ENCODE data around the gene NATD1.
"Not testable (repeated sequence)": the region's sequence is repeated elsewhere in the genome, so short reads cannot be mapped to it uniquely, and the experiment has no call there.

The NATD1 gene

GRCh38 chr17:21192414-21192813 is 60.8 kb downstream of the NATD1 start:
- not testable (repeated sequence) for DNase-seq (ENCODE audit: low read depth in 3 of 3)

DNA sequence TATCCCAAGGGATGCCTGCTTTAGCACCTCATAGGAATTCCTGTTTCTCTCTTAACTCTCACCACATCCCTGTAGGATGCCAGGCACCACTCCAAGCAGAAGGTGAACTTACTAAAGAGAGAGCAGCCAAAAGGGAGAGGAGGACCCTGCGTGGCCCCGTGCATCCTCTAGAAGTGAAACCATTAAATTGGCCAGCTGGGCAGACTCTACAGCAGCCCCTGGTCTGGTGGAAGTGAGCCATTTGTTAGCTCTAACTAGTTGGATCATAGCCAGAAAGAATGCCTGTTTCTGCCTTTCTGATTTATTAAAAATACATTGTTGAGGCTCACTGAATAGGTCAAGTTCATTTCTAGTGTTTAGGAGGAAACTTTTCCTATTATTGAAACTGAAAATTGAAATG is 61.5 kb downstream of the NATD1 start:
- DNase-seq (ENCODE audit: low read depth in 3 of 3), result no peak

- no peak for DNase-seq (ENCODE audit: low read depth in 3 of 3)
These were observed 63.1 kb downstream of the NATD1 start for GRCh38 chr17:21190078-21190477.

- DNase-seq (ENCODE audit: low read depth in 3 of 3), result no peak
These were observed 63.8 kb downstream of the NATD1 start for GRCh38 chr17:21189361-21189760.
